T-helper 1 cell treated with Interleukin-12 subunit alpha and Interleukin-12 subunit beta and Interleukin-4 antibody, amounts not matched to agents 30 ng/mL and 1 ng/mL, for 36 hours (primary cell): ENCODE measurements around the gene SLC6A5. TPM values are rescaled to one million over a fixed set of nuclear protein-coding genes. Genes with fewer than 3 reads are reported as not detected.

Source experiments
- intact Hi-C: fragments of 100-400 bp; cut with micrococcal nuclease; formaldehyde crosslinking; loops from one replicate; pipeline ENCODE4 v1.15.1; 2024
- total RNA-seq: library from RNA; stranded (reverse); gene quantifications from 2 replicates; pipeline ENCODE4 v1.2.3, GENCODE V29; 2022

Gene SLC6A5
- total RNA-seq, 1 donor from 2014 or later = not detected

DNA sequence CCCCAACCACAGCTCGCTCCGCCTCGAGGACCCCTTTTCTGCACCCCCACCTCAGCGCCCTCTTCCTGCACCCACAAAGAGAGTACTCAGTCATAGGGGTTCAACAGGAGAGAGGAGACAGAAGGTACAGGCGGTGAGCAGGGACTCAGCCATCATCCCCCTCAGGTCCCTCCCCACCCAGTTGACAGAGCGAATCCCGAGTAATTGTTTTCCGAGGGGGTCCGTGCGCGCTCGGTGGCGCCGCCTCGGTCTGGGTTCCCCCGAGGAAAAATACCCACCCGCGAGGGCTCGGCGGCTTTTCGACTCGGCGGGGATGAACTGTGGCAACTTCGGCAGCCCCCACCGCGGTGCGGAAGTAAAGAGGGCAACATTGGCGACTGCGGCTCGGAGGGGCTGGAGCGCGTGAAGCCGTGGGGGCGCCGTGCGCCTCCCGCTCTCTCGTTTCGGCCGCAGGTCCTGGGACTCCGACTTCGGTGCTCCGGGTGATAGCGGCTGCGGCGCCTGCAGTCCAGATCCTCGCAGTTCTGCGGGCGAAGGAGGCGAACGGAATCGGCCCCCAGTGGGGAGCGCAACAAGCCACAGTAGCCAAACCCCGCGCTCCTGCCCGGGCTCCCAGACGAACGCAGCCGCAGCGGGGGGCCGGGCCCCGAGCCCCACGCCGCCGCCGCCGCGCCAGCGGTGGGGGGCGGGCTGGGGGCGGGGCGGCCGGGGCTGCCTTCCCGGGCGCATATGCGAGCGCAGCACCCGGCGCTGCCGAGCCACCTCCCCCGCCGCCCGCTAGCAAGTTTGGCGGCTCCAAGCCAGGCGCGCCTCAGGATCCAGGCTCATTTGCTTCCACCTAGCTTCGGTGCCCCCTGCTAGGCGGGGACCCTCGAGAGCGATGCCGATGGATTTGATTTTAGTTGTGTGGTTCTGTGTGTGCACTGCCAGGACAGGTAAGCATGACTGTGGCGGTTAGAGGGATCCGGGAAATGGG is 69.7 kb downstream of the SLC6A5 start, which contains the start of gene NELL1:
NELL1 (plus strand) TSS at position 743 of the 976 bp plus-strand sequence.
- intact Hi-C loops = no loop called here

DNA sequence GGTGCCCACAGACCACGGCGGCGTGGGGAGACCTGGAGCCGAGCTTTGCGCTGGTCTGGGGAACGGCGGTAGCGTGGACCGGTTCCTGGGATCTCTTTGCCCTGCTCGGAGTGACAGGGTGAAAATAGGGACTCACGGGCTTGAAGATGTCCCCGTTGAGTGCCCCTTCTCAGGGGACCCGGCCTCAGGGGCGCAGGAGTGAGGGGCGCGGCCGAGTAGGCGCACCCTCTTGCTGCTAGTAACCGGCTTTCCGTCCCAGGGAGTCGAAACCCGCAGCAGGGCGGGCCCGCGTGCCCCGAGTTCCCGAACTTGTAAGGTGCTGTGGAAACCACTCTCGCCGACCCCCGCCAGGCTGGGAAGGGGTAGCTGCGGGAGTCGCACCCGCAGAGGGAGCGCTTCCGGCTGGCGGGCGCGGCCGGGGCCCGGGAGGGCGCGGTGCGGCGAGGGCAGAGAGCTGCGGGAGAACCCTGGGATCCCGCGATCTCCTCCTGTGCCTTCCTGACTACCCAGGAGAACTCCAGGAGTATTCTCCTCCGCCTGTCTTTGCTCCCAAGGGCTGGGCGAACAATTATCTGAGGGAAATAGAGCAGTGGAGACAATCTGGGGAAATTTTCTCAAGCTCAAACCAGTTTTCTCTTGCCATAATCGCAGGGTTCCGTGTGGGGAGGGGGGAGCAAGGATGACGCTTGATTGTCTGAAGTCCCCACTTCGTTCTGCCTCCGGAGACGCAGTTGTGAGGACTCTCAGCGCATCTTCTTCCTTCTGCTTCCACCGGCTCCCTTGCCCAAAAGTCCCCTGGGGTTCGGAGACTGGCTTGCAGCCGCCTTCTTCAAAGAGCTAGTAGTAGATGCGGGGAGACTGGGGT is 70.6 kb downstream of the SLC6A5 start:
- intact Hi-C loops = loop anchor here (5.0 kb wide), 1 partner anchor 513 kb away; no protein-coding TSS in a partner anchor

GRCh38 chr11:20670932-20671403 is 71.6 kb downstream of the SLC6A5 start:
- intact Hi-C loops = loop anchor here (5.0 kb wide), 1 partner anchor 514 kb away; no protein-coding TSS in a partner anchor

- intact Hi-C loops = loop anchor here (1.0 to 5.0 kb wide), 3 partner anchors 24 to 544 kb away; no protein-coding TSS in a partner anchor
Measured at GRCh38 chr11:20671856-20672546, 72.6 kb downstream of the SLC6A5 start.

DNA sequence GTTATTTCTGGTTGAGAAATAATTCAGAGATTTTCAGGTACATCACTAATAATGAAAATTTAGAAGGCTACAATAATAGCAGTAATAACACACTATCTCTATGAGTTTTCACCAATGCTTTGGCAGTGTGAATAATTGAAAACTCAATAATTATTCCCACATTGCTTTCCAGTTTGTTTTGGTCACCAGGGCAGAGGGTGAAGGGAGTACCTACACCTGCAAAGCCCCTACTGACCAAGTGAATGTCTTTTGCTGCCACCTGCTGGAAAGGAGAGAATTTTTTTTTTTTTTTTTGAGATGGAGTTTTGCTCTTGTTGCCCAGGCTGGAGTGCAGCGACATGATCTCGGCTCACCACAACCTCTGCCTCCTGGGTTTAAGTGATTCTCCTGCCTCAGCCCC is 73.2 kb downstream of the SLC6A5 start:
- intact Hi-C loops = loop anchor here (1.0 to 5.0 kb wide), 3 partner anchors 24 to 544 kb away; no protein-coding TSS in a partner anchor

- intact Hi-C loops = no loop called here
Measured at GRCh38 chr11:20676658-20677057, 77.2 kb downstream of the SLC6A5 start.

DNA sequence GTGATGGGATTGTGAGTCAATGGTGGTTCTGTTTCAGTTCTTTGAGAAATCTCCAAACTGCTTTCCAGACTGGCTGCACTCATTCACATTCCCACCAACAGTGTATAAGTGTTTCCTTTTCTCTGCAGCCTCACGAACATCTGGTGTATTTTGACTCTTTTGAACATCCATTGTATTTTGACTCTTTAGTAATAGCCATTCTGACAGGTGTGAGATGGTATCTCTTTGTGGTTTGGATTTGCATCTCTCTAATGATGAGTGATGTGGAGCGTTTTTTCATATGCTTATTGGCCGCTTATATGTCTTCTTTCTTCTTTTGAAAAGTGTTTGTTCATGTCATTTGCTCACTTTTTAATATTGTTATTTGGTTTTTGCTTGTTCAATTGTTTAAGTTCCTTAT is 89.4 kb downstream of the SLC6A5 start:
- intact Hi-C loops = no loop called here

GRCh38 chr11:20707876-20708275 is 108.5 kb downstream of the SLC6A5 start:
- intact Hi-C loops = no loop called here

Other genes with a start within 250 kb of the SLC6A5 start
- gene HTATIP2, start 235.9 kb upstream of the SLC6A5 start, total RNA-seq = 35.9 and 36.8 TPM in 2 replicates
- gene PRMT3, start 211.9 kb upstream of the SLC6A5 start, total RNA-seq = 18.1 and 20.3 TPM in 2 replicates
- gene NELL1, start 70.0 kb downstream of the SLC6A5 start, total RNA-seq = not detected in 2 replicates